GM19397 (cell line): ENCODE results near the gene CARD11.

Experiments
- ATAC-seq: cut with Tn5 transposase; IDR thresholded peaks from one replicate; pipeline ENCODE4 v1.9.1; 2021; ENCODE audit warnings: mild to moderate bottlenecking, moderate library complexity; ENCODE audit not compliant: unreplicated experiment

The CARD11 gene

DNA sequence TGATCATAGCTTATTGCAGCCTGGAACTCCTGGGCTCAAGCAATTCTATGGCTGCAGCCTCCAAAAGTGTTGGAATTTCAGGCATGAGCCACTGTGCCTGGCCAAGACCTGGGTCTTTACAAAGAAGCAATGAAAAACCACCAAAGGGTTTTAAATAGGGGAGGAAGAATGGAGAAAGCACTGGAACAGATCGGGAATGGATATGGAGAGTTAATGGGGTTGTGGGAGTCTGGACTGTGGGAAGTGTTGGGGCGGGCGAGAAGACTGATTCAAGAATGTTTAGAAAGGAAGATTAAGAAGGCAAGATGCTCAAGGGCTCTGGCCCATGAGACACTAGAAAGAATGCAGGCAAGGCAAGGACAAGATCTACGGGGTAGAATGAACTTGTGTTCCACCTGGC lies 98.5 kb downstream of the CARD11 start:
- no peak for ATAC-seq

DNA sequence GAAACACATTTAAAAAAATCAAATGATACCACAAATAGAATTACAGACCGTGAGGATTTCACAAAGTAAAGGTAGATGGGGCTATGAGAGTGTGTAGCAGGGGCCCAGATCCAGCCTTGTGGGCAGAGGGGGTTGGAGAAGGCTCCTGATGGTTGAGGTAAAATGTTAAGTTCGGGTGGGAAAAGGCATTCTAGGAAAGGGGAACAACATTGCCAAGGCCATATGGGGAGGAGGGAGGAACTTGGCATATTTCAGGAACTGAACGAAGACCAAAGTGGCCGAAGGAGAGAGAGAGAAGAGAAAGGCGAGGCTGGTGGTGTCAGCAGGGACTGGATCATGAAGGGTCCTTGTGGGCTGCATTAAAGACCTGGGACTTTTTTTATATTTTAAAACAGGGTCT lies 98.9 kb downstream of the CARD11 start:
- no peak for ATAC-seq

- no peak for ATAC-seq
Observed at GRCh38 chr7:2943851-2944601, 99.6 kb downstream of the CARD11 start.

GRCh38 chr7:2941216-2941859 lies 102.3 kb downstream of the CARD11 start:
- ATAC-seq, result no peak

DNA sequence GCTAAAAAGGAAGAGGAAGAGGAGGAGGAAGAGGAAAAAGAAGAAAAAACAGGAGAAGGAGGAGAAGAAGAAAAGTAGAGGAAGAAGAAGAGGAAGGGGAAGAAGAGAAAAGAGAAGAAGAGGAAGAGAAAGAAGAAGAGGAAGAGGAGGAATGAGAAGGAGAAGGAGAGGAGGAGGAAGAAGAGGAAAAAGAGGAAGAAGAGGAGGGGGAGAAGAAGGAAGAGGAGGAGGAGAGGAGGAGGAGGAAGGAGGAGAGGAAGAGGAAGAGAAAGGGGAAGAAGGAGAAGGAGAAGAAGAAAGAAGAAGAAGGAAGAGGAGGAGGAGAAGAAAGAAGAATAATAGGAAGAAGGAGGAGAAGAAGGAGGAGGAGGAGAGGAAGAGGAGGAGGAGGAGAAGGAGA lies 103.2 kb downstream of the CARD11 start:
- no peak for ATAC-seq

GRCh38 chr7:2939193-2939885 lies 104.3 kb downstream of the CARD11 start:
- no peak for ATAC-seq

DNA sequence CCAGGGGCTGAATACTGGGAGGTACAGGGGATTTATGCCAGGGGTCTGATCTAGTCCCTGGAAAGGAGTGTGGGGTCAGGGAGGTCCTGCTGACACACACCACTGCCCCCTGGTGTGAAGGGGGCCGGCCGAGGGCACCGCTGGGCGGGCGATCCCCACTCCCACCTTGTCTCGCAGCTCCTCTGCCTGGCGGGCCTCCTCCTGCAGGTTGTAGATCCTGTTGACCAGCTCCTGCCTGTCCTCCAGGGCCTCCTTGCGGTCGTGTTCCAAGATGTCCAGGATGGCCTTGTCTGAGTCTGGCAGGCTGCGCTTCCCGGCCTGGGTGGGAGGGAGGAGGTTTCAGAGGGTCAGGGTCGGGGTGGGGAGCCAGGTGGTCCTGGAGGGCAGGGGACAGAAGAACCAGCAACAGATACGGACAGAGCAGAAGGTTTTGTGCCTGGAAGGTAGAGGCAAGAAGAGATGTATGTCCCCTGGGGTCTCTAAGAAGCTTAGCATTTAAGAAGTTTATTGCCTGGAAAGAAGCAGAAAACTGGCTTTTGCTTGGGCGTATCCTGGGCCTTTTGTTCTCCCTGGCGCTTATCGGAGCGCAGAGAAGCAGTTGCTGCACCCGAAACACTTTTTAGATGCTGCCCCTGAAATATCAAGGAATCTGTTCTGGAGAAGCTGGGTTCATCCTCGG lies 105.0 kb downstream of the CARD11 start:
- ATAC-seq, result no peak

GRCh38 chr7:2937701-2938513 lies 105.8 kb downstream of the CARD11 start:
- no peak for ATAC-seq

DNA sequence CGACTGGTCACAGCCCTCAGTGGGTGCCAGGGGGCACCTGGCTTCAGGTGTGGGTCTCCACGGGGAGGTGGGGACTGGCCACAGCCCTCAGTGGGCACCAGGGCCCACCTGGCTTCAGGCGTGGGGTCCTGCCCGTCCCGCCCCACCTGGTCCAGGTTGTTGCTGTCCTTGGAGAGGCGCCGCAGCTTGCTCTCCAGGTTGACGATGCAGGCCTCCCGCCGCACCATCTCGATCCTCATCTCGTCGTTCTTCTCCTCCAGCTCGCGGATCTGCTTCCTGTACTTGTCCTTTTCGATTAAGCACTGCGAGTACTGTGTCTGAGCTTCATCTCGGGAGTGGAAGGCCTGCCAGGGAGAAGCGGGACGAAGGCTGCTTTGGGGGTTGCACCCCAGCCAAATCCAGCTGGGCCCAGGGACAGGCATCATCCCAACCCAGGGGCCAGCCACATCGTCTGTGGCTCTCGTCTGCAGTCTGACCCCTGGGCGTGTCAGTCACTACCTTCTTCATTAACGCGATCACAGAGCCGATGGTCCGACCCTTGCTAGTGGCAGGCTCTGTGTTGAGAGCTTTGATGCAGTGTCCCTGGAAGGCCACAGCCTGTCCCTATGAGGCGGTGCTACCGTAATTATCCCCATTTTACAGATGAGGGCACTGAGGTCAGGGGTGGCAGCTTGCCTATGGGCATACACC lies 106.6 kb downstream of the CARD11 start:
- ATAC-seq, result no peak

DNA sequence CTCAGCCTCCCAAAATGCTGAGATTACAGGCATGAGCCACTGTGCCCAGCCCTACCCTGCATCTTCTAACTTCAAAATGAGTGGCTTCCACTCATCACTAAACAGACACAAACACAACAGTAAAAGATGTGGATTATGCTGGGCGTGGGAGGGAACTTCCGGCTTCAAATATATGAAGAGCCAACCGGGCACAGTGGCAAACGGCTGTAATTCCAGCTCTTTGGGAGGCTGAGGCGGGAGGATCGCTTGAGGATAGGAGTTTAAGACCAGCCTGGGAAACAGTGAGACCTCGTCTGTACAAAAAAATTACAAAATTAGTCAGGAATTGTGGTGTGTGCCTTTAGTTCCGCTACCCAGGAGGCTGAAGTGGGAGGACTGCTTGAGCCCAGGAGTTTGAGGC lies 107.4 kb downstream of the CARD11 start:
- ATAC-seq, result no peak

- ATAC-seq, result no peak
Observed at GRCh38 chr7:2934984-2935740, 108.5 kb downstream of the CARD11 start.

GRCh38 chr7:2934211-2934731 lies 109.4 kb downstream of the CARD11 start:
- ATAC-seq, result no peak

DNA sequence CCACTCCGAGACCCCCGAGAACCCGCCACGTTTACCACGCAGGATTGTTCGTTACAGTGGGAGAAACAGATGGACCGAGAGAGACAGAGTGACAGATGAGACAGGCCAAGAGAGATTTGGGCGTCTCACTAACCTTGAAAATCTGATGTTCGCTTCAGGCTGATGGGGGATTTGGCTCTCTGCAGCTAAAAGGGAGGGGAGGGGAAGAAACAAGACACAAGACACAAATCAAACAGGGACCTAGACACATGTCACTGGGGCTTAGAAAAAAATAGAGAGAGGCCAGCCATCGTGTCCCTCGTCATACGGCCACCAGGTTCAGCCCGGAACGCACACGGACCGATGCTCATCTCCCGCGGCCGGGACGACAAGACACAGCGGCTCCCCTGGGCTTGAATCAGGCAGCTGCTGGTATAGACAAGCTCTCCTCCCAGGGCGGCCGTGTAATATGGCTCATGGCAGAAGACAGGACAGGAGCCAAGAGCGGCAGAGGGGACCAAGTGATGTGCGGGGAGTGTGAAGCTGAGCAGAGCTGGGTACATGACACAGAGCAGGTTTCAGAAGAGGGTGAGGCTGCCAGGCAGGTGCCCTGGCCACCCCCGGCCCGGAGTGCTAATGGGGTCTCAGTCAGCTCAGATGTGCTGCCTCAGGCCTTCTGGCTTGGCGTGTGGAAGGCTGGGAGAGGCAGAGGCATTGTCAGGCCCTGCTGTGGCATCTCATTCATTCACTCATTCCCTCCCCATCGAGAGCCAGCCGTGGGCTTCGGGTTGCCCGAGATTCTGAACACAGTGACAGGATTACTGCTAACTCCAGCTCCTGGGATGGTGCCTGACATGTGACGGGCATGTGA lies 111.0 kb downstream of the CARD11 start:
- no peak for ATAC-seq

DNA sequence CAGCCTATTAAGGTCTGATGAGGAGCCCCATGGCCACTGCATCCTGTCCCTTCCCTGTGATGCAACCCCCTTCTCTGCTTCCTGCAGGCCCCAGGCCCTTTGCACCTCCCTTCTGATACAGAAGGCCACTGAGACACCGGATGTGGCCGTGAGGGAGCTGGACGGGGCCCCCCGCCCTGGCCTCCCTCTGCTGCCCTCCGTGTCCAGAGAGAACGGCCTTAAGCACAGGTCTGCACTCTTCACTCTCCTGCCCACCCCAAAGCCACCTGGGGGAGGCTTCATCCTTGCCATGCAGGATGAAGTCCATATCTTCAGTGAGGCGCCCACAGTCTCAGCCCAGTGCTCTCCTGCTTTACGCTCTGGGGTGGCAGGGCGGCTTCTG lies 112.6 kb downstream of the CARD11 start:
- no peak for ATAC-seq

DNA sequence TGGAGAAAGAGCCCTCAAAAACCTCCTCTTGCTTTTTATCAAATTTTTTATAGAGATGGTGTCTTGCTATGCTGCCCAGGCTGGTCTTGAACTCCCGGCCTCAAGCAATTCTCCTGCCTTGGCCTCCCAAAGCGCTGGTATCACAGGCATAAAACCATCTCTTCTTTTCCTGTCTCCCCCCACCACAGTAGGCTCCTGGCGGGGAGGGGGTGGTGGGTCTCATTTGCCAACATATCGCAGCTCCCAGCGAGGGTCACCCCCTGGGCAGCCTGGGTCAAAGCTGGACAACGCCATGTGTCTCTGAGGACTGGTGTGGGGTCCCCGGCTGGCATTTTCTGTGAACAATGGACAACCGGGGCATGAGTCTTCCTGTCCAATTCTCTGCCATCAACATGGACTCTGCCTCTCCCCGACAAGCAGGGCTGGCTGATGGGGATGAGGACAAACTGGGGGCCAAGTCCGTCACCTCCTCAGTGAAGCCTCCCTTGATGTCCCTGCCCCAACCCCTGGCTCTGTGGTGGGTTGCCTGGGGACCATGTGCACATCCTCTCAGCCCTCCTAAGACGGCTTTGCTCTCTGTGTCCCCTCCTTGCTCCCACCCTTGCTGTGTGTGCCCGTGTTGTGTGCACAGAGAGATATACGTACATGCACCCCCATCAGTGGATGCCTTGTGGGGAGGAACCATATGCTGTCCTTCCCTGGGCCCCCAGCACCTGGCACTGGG lies 113.2 kb downstream of the CARD11 start:
- ATAC-seq, result no peak

DNA sequence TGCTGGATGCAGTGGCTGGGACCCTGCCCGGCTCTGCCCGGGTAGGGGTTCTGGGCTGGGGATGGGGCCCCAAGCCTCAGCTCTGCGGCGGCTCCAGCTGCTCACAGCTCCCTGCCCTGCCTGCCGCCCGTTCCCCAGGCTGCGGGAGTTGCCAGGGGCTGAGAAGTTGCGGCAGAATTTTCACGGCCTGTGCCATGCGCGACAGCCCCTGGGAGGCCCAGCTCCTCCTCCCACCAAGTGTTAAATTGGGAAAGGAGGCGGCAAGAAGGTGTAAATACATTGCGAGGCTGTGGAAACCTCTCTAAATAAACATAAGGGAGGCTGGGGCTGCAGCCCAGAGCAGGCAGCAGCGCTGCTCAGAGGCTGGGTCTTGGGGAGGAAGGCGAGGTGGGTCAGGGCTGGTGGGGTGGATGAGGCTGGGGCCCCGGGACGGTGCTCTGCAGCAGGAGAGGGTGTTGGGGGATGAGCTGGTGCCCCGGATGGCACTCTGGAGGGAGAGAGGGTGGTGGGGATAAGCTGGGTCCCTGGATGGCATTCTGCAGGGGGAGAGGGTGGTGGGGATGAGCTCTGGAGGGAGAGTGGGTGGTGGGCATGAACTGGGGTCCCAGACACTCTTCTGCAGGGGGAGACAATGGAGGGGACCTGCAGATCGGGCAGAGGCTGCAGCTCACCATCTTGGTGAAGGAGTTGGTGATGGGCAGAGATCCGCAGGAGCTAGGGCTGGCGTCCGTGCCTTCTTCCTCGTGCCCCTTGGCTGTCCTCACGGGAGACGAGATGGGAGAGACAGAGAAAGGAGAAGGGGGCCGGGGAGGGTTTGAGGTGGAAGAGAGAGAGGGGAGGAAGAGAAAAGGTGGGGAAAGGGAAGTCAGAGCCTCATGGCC lies 114.1 kb downstream of the CARD11 start:
- ATAC-seq, result no peak
